ENCODE results near the gene OTUB2.

OTUB2 gene

DNA sequence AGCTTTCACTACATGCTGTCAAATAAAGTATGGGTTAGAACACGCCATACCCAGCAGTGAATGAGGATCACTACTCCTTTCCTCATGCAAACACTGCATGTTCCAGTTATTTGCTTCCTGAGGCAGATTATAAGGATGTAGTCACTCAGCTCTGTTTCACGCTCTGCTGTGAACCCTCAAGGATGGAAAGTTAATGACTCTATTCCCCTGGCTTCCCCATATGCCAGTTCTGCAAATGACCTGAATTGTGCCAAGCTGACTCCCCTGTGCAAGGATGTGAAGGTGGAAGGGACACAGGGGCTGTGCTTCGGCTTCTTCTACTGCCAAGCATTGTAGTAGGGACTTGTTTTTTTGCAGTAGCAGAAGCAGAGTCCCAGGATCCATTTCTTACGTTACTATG is 61.8 kb downstream of the OTUB2 start:
- TF ChIP-seq, protein P1, sequence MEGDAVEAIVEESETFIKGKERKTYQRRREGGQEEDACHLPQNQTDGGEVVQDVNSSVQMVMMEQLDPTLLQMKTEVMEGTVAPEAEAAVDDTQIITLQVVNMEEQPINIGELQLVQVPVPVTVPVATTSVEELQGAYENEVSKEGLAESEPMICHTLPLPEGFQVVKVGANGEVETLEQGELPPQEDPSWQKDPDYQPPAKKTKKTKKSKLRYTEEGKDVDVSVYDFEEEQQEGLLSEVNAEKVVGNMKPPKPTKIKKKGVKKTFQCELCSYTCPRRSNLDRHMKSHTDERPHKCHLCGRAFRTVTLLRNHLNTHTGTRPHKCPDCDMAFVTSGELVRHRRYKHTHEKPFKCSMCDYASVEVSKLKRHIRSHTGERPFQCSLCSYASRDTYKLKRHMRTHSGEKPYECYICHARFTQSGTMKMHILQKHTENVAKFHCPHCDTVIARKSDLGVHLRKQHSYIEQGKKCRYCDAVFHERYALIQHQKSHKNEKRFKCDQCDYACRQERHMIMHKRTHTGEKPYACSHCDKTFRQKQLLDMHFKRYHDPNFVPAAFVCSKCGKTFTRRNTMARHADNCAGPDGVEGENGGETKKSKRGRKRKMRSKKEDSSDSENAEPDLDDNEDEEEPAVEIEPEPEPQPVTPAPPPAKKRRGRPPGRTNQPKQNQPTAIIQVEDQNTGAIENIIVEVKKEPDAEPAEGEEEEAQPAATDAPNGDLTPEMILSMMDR (IDR thresholded peaks at IDR 0.05; ENCODE audit: extremely low read depth, missing control alignments) = no peak
- no peak for DNase-seq (ENCODE audit: low spot score)

DNA sequence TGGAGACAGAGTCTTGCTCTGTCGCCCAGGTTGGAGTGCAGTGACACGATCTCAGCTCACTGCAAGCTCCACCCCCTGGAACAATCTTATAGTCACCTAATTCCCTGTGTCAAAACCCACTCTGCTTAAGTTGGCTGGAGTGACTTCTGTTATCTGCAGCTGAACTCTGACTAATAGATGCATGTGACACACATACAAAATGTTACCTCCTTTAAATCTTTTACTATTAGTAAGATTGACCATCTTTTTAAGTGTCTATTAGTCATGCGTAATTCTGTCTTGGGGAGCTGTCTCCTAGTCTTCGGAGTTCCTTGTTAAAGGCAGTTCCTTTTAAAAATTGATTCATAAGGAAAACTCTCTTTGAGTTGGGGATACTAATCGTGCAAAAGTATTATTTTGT is 62.4 kb downstream of the OTUB2 start:
- no peak for DNase-seq (ENCODE audit: low spot score)
- TF ChIP-seq, protein P1 (IDR thresholded peaks at IDR 0.05; ENCODE audit: extremely low read depth, missing control alignments) = no peak

DNA sequence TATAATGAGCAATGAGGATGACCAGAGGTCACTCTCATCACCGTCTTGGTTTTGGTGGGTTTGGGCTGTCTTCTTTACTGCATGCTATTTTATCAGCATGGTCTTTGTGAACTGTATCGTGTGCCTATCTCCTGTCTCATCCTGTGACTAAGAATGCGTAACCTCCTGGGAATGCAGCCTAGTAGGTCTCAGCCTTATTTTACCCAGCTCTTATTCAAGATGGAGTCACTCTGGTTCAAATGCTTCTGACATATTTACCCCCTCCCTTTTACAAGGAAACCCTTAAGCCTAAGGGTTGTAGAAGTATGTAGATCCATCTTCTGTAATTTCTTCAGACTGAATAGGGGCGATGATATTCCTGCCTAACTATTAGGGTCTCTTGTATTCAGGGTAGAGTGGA is 63.3 kb downstream of the OTUB2 start:
- TF ChIP-seq, protein P1 (IDR thresholded peaks at IDR 0.05; ENCODE audit: extremely low read depth, missing control alignments) = no peak
- no peak for DNase-seq (ENCODE audit: low spot score)

DNA sequence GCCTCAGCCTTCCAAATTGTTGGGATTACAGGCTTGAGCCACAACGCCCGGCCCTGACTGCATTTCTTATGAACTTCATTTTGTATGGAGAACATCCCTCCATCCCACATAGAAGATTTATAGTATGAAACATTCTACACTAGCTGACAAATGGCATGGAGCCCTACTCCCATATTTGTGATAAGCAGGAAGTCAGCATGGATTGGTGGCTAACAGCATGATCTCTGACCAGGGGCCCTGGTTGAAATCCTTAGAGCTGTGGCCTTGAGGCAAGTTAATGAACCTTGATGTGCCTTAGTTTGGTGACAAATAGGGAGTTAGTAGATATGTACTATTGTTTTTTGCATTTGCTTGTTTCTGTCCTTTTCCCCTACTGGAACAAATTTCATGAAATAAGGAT is 67.3 kb downstream of the OTUB2 start:
- no peak for DNase-seq (ENCODE audit: low spot score)
- TF ChIP-seq, protein P1 (IDR thresholded peaks at IDR 0.05; ENCODE audit: extremely low read depth, missing control alignments) = no peak

DNA sequence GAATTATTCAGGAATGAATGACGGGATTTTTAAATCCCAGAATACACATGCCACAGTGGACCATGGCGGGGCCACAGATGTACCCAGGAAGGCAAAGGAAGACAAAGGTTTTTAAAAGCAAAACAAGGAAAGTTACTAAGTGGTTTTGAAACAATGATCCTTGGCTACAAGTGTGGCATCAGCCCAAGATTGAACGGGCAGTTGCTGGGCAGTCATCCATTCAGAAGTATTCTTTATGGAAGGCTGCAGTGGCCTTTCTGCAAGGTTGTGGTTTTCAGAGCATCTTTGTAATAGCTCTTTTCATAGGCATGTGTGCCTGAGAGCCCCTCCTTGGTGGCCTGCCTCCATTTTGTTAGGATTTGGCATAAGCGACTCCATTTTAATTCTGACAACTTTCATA is 71.0 kb downstream of the OTUB2 start:
- TF ChIP-seq, protein P1 (IDR thresholded peaks at IDR 0.05; ENCODE audit: extremely low read depth, missing control alignments) = no peak
- no peak for DNase-seq (ENCODE audit: low spot score)
